AG04449 (cell line): ENCODE data around the gene WIPF2.
"Not testable (repeated sequence)": the region's sequence is repeated elsewhere in the genome, so short reads cannot be mapped to it uniquely, and the experiment has no call there.

Experiments
- CTCF ChIA-PET: fragments of 350-600 bp; formaldehyde crosslinking; extraction: SDS; loops from one replicate; lab custom pipeline; 2021; ENCODE audit warnings: antibody characterized with exemption; lab: Yijun Ruan, JAX
- POLR2A ChIA-PET: fragments of 400-600, 350-600 bp; formaldehyde crosslinking; extraction: SDS; loops from one replicate; lab custom pipeline; 2020; ENCODE audit warnings: antibody characterized with exemption, inconsistent platforms; lab: Yijun Ruan, JAX
- DNase-seq: peaks from one replicate; pipeline ENCODE4 v3.0.0-alpha.2; 2010; ENCODE audit warnings: low read depth, low spot score
- H3K4me3 ChIP-seq: 2 replicates; pipeline ENCODE4 v1.5.1; 2011; ENCODE audit warnings: low read depth, mild to moderate bottlenecking, control low read depth, low read length
- CTCF ChIP-seq: IDR thresholded peaks from one replicate; pipeline ENCODE4 v1.5.1; 2011; ENCODE audit warnings: mild to moderate bottlenecking, moderate library complexity, low read length, control low read depth, inconsistent platforms; ENCODE audit not compliant: insufficient read depth; ENCODE audit errors: missing control alignments

WIPF2 gene

DNA sequence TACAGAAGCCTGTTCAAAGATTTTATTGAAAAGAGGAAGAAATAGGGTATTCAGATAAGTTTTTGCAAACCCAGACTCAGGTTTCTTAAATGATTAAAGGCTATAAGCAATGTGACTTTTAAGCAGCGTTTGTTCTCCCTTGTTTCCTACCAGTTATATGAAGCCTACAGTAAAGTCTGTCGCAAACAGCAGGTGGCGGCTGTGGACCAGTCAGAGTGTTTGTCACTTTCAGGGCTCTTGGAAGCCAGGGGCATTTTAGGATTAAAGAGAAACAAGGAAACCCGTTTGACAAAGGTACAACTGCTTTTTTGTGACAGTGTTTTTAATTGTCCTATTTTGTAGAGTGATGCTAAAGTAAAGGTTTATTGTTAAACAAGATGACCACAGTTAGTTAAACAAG, 82.2 kb downstream of the WIPF2 start:
- ChIA-PET CTCF (interaction anchor here (0.8 to 17.4 kb wide), 10 partner anchors 10 to 237 kb away, joined by 3 to 649 read pairs (median 14); partner anchors contain the start of gene CDC6), POLR2A (no interaction called here)
- no peak for TF ChIP-seq CTCF
- DNase-seq = no peak
- H3K4me3 ChIP-seq = no peak overlapping the region

- POLR2A ChIA-PET = interaction anchor here (1.3 to 5.6 kb wide), 3 partner anchors 13 to 51 kb away, joined by 3 to 35 read pairs (median 5); no protein-coding TSS in a partner anchor
- no peak for DNase-seq
- H3K4me3 ChIP-seq = no peak overlapping the region
- CTCF ChIA-PET = interaction anchor here (0.5 to 17.4 kb wide), 34 partner anchors 8 to 289 kb away, joined by 3 to 649 read pairs (median 4); partner anchors contain the start of genes CDC6, CSF3, GJD3 and TOP2A
- TF ChIP-seq CTCF = peak; percentile 58
Measured at GRCh38 chr17:40303009-40303657, 84.0 kb downstream of the WIPF2 start.

DNA sequence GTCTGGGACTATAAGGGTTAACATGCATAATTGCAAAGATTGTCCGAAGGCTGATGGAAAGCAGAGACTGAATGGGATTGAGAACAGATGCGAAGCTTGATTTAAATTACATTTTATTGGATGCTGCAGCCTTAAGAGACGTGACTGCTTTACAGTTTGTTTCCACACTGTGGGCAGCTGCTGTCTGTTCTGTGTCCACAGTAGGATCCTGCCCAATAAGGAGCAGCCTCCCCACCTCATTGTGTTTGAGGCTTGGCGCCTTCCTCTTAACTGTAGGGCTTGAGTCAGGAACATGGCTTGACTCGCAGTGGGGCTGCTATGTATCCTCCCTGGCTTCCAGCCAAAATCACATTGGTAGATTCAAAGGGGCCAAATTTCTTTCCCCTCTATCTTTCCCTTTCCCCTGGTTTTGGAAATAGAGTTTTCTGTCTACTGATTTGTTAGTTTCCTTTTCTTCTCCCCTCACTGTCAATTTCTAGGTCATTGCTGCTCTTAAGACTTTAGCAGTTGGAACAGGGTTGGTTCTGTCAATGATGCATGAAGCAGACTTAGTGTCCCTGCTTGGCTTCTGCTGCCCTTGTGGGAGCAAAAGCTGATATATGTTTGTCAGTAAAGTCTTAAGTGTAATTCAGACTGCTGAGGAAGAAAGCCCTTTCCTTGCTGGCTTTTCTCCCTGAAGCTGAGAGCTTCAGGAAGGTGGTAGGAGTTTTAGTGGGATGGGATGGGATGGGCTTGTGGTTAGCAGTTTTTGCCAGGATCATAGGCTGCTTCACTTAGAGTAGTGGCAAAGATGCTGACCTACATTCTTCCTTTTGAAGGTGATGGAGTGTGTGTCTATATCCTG, 84.8 kb downstream of the WIPF2 start:
- no peak for DNase-seq
- no peak overlapping the region for H3K4me3 ChIP-seq
- POLR2A ChIA-PET = interaction anchor here (0.6 to 5.6 kb wide), 6 partner anchors 12 to 247 kb away, joined by 3 to 35 read pairs (median 5); no protein-coding TSS in a partner anchor
- no peak for TF ChIP-seq CTCF
- CTCF ChIA-PET = interaction anchor here (0.5 to 17.4 kb wide), 37 partner anchors 8 to 289 kb away, joined by 3 to 649 read pairs (median 4); partner anchors contain the start of genes CDC6, CSF3, GJD3 and TOP2A

GRCh38 chr17:40304552-40304863, 85.4 kb downstream of the WIPF2 start:
- H3K4me3 ChIP-seq = not testable (repeated sequence)
- CTCF ChIA-PET = interaction anchor here (0.8 to 17.4 kb wide), 13 partner anchors 8 to 239 kb away, joined by 3 to 649 read pairs (median 9); partner anchors contain the start of gene CDC6
- DNase-seq = peak; percentile 78
- POLR2A ChIA-PET = interaction anchor here (1.0 to 5.6 kb wide), 5 partner anchors 11 to 246 kb away, joined by 4 to 35 read pairs (median 5); no protein-coding TSS in a partner anchor

DNA sequence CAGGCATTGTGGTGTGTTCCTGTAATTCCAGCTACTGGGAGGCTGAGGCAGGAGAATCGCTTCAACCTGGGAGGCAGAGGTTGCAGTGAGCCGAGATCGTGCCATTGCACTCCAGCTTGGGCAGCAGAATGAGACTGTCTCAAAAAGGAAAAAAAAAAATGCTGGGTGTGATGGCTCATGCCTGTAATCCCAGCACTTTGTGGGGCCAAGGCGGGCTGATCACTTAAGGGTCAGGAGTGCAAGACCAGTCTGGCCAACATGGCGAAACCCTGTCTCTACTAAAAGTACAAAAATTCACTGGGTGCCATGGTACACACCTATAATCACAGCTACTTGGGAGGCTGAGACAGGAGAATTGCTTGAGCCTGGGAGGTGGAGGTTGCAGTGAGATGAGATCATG, 85.8 kb downstream of the WIPF2 start:
- ChIA-PET POLR2A (interaction anchor here (1.0 to 5.6 kb wide), 4 partner anchors 11 to 246 kb away, joined by 4 to 35 read pairs (median 5); no protein-coding TSS in a partner anchor), CTCF (interaction anchor here (0.8 to 17.4 kb wide), 12 partner anchors 8 to 239 kb away, joined by 3 to 649 read pairs (median 10); partner anchors contain the start of gene CDC6)
- H3K4me3 ChIP-seq, DNase-seq: not testable (repeated sequence)

GRCh38 chr17:40306395-40306794, 87.3 kb downstream of the WIPF2 start:
- DNase-seq = no peak
- H3K4me3 ChIP-seq = no peak overlapping the region
- CTCF ChIA-PET = interaction anchor here (0.5 to 17.4 kb wide), 12 partner anchors 10 to 254 kb away, joined by 3 to 649 read pairs (median 6); partner anchors contain the start of gene WIPF2

More at GRCh38 chr17:40306395-40306794, 87.3 kb downstream of the WIPF2 start:
- POLR2A ChIA-PET = interaction anchor here (0.9 to 5.6 kb wide), 2 partner anchors 9 to 18 kb away, joined by 4 to 35 read pairs; no protein-coding TSS in a partner anchor
- no peak for TF ChIP-seq CTCF
